Measurements from ENCODE around the gene GNG2. TPM values are rescaled to one million over a fixed set of nuclear protein-coding genes. Genes with fewer than 3 reads are reported as not detected.

The GNG2 gene
- total and polyA plus RNA-seq, 5 donors from 2014 or later = 145 to 252 (median 203) TPM

GRCh38 chr14:51960866-51961265 lies 100.5 kb downstream of the GNG2 start:
- peaks cover 0 to 21% (median 14%) of the 10 kb centered on the region in 7 donors for H3K9me3 Mint-ChIP-seq
- H3K27ac ChIP-seq (ENCODE audit: insufficient read depth, low read length, poor library complexity, severe bottlenecking) = no peak overlapping the region
- H3K27me3 Mint-ChIP-seq = no peaks in the 10 kb centered on the region
- H3K4me3 ChIP-seq (ENCODE audit: low read depth, low read length) = no peak overlapping the region
- H3K27me3 ChIP-seq (ENCODE audit: control insufficient read depth, insufficient read depth, low read length) = no peaks in the 10 kb centered on the region
- peaks cover 7 to 12% of the 10 kb centered on the region in 2 experiments for H3K9me3 ChIP-seq (ENCODE audit: control insufficient read depth in 2 of 2, low read length in 2 of 2)
- peak overlapping the region; percentile 16 to 76 (median 74) for H3K27ac Mint-ChIP-seq
- peak overlapping the region in 1 of 4 donors; percentile 17 for H3K4me3 Mint-ChIP-seq
- H3K36me3 ChIP-seq (ENCODE audit: control insufficient read depth, insufficient read depth, low read length) = peaks cover 53% of the 10 kb centered on the region
- ATAC-seq (ENCODE audit: low read depth in 2 of 2) = no peak
- peaks cover 16% of the 10 kb centered on the region for H3K4me1 ChIP-seq (ENCODE audit: control insufficient read depth, insufficient read depth, low read length, poor library complexity, severe bottlenecking)
- peaks cover 61% of the 10 kb centered on the region for H3K36me3 Mint-ChIP-seq
- H3K4me1 Mint-ChIP-seq = peaks cover 41 to 70% (median 58%) of the 10 kb centered on the region in 4 donors
- no peak for DNase-seq

- peak overlapping the region; percentile 33 for H3K4me3 ChIP-seq (ENCODE audit: low read depth, low read length)
- peaks cover 33 to 68% (median 53%) of the 10 kb centered on the region in 4 donors for H3K4me1 Mint-ChIP-seq
Observed at GRCh38 chr14:51962711-51963110, 102.3 kb downstream of the GNG2 start.

GRCh38 chr14:51963286-51963685 lies 102.9 kb downstream of the GNG2 start:
- Histone ChIP-seq H3K9me3 (ENCODE audit: control insufficient read depth in 2 of 2, low read length in 2 of 2) (peaks cover 7 to 11% of the 10 kb centered on the region in 2 experiments), H3K4me3 (ENCODE audit: low read depth, low read length) (peak overlapping the region; percentile 33), H3K36me3 (ENCODE audit: control insufficient read depth, insufficient read depth, low read length) (peaks cover 47% of the 10 kb centered on the region), H3K4me1 (ENCODE audit: control insufficient read depth, insufficient read depth, low read length, poor library complexity, severe bottlenecking) (peaks cover 16% of the 10 kb centered on the region), H3K27me3 (ENCODE audit: control insufficient read depth, insufficient read depth, low read length) (no peaks in the 10 kb centered on the region), H3K27ac (ENCODE audit: insufficient read depth, low read length, poor library complexity, severe bottlenecking) (peak overlapping the region; percentile 53)
- no peaks in the 10 kb centered on the region for H3K27me3 Mint-ChIP-seq
- H3K27ac Mint-ChIP-seq = peak overlapping the region; percentile 50 to 90 (median 68)
- peaks cover 0 to 17% (median 11%) of the 10 kb centered on the region in 7 donors for H3K9me3 Mint-ChIP-seq
- H3K36me3 Mint-ChIP-seq = peaks cover 48% of the 10 kb centered on the region
- ATAC-seq (ENCODE audit: low read depth in 2 of 2) = no peak
- peak overlapping the region; percentile 9 to 45 (median 26) for H3K4me3 Mint-ChIP-seq
- peaks cover 33 to 64% (median 53%) of the 10 kb centered on the region in 4 donors for H3K4me1 Mint-ChIP-seq
- peak in 1 of 3 donors; percentile 13 for DNase-seq

More at GRCh38 chr14:51962711-51963110, 102.3 kb downstream of the GNG2 start:
- DNase-seq (no peak), ATAC-seq (ENCODE audit: low read depth in 2 of 2) (no peak)
- Histone ChIP-seq H3K36me3 (ENCODE audit: control insufficient read depth, insufficient read depth, low read length) (peaks cover 49% of the 10 kb centered on the region), H3K27me3 (ENCODE audit: control insufficient read depth, insufficient read depth, low read length) (no peaks in the 10 kb centered on the region), H3K27ac (ENCODE audit: insufficient read depth, low read length, poor library complexity, severe bottlenecking) (peak overlapping the region; percentile 55), H3K9me3 (ENCODE audit: control insufficient read depth in 2 of 2, low read length in 2 of 2) (peaks cover 7 to 12% of the 10 kb centered on the region in 2 experiments), H3K4me1 (ENCODE audit: control insufficient read depth, insufficient read depth, low read length, poor library complexity, severe bottlenecking) (peaks cover 16% of the 10 kb centered on the region)
- peaks cover 48% of the 10 kb centered on the region for H3K36me3 Mint-ChIP-seq
- peak overlapping the region; percentile 22 to 90 (median 68) for H3K27ac Mint-ChIP-seq
- peaks cover 0 to 20% (median 11%) of the 10 kb centered on the region in 7 donors for H3K9me3 Mint-ChIP-seq
- no peaks in the 10 kb centered on the region for H3K27me3 Mint-ChIP-seq
- peak overlapping the region in 2 of 4 donors; percentile 6 to 40 for H3K4me3 Mint-ChIP-seq

DNA sequence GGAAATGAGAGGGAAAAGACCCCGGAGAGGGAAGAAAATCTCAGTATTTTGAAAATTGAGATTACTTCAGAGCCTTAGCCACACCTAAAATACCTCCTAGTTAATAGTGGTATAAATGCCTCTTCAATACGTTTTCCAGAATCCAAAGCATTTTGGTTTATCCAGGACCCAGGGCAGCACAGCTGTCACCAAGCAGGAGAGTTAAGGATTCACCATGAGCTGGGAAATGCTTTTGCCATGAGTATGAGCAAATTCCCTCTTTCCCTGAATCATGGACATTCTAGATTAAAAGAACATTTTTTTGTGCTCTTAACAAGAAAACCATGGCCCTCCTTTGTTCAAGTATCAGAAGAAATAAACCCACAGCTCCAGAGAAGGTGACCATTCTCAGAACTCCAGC lies 107.1 kb downstream of the GNG2 start:
- Histone ChIP-seq H3K27ac (ENCODE audit: insufficient read depth, low read length, poor library complexity, severe bottlenecking) (no peak overlapping the region), H3K4me3 (ENCODE audit: low read depth, low read length) (no peak overlapping the region), H3K27me3 (ENCODE audit: control insufficient read depth, insufficient read depth, low read length) (no peaks in the 10 kb centered on the region), H3K4me1 (ENCODE audit: control insufficient read depth, insufficient read depth, low read length, poor library complexity, severe bottlenecking) (peaks cover 6% of the 10 kb centered on the region), H3K9me3 (ENCODE audit: control insufficient read depth in 2 of 2, low read length in 2 of 2) (no peaks in the 10 kb centered on the region), H3K36me3 (ENCODE audit: control insufficient read depth, insufficient read depth, low read length) (peaks cover 41% of the 10 kb centered on the region)
- Mint-ChIP-seq H3K4me1 (peaks cover 7 to 37% (median 18%) of the 10 kb centered on the region in 4 donors), H3K4me3 (no peak overlapping the region), H3K9me3 (peaks cover 0 to under 1% (median 0%) of the 10 kb centered on the region in 7 donors), H3K36me3 (peaks cover 25% of the 10 kb centered on the region), H3K27me3 (no peaks in the 10 kb centered on the region), H3K27ac (peak overlapping the region in 2 of 3 donors; percentile 62)
- ATAC-seq (ENCODE audit: low read depth in 2 of 2) = no peak
- no peak for DNase-seq

DNA sequence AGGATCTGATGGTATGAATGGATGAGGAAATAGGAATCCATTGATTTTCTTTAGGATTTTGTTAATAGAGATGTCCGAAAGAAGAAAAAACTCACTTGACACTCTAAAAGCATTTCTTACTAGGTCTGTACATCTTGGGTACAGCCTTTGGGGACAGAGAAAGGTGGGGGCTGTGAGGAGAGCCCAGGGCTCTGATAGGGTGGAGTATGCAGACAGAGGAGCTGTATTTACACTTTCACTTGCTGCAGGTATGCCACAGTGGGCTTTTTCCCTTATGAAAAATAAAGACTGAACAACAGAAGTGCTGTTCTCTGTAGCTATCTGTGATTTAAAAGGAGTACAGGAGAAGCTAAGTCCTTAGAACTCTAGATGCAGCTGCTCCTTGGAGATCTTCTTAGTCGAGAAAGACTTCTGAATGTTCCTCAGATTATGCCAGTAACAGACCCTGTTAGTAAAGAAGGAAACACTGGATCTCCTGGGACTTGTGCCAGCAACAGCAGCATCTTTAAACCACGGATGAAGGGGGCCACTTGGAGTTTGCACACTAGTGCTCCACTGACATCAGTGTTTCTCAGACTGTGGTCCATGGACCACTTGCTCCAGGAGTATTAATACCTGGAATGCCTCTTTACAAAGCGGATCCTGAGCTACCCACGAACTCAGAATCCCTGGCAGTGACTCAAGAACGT lies 109.6 kb downstream of the GNG2 start:
- Histone ChIP-seq H3K9me3 (ENCODE audit: control insufficient read depth in 2 of 2, low read length in 2 of 2) (no peaks in the 10 kb centered on the region), H3K36me3 (ENCODE audit: control insufficient read depth, insufficient read depth, low read length) (peaks cover 31% of the 10 kb centered on the region), H3K27ac (ENCODE audit: insufficient read depth, low read length, poor library complexity, severe bottlenecking) (no peak overlapping the region), H3K4me3 (ENCODE audit: low read depth, low read length) (no peak overlapping the region), H3K27me3 (ENCODE audit: control insufficient read depth, insufficient read depth, low read length) (no peaks in the 10 kb centered on the region), H3K4me1 (ENCODE audit: control insufficient read depth, insufficient read depth, low read length, poor library complexity, severe bottlenecking) (no peaks in the 10 kb centered on the region)
- Mint-ChIP-seq H3K27me3 (no peaks in the 10 kb centered on the region), H3K4me3 (no peak overlapping the region), H3K9me3 (peaks cover 0 to 3% (median 0%) of the 10 kb centered on the region in 7 donors), H3K27ac (no peak overlapping the region), H3K36me3 (peaks cover 21% of the 10 kb centered on the region), H3K4me1 (peaks cover 0 to 21% (median 4%) of the 10 kb centered on the region in 4 donors)
- ATAC-seq (ENCODE audit: low read depth in 2 of 2) (no peak), DNase-seq (no peak)

GRCh38 chr14:51972566-51972965 lies 112.2 kb downstream of the GNG2 start:
- Mint-ChIP-seq H3K36me3 (peaks cover 8% of the 10 kb centered on the region), H3K4me3 (no peak overlapping the region), H3K27me3 (no peaks in the 10 kb centered on the region), H3K4me1 (peaks cover 0 to 12% (median 0%) of the 10 kb centered on the region in 4 donors), H3K27ac (no peak overlapping the region), H3K9me3 (peaks cover 0 to 3% (median 0%) of the 10 kb centered on the region in 7 donors)
- DNase-seq (no peak), ATAC-seq (ENCODE audit: low read depth in 2 of 2) (no peak)
- no peak overlapping the region for H3K4me3 ChIP-seq (ENCODE audit: low read depth, low read length)
- no peaks in the 10 kb centered on the region for H3K4me1 ChIP-seq (ENCODE audit: control insufficient read depth, insufficient read depth, low read length, poor library complexity, severe bottlenecking)
- H3K9me3 ChIP-seq (ENCODE audit: control insufficient read depth in 2 of 2, low read length in 2 of 2) = no peaks in the 10 kb centered on the region
- no peak overlapping the region for H3K27ac ChIP-seq (ENCODE audit: insufficient read depth, low read length, poor library complexity, severe bottlenecking)
- peaks cover 19% of the 10 kb centered on the region for H3K36me3 ChIP-seq (ENCODE audit: control insufficient read depth, insufficient read depth, low read length)
- H3K27me3 ChIP-seq (ENCODE audit: control insufficient read depth, insufficient read depth, low read length) = no peaks in the 10 kb centered on the region

GRCh38 chr14:51977075-51977474 lies 116.7 kb downstream of the GNG2 start:
- no peaks in the 10 kb centered on the region for H3K36me3 Mint-ChIP-seq

More at GRCh38 chr14:51977075-51977474, 116.7 kb downstream of the GNG2 start:
- Histone ChIP-seq H3K27me3 (ENCODE audit: control insufficient read depth, insufficient read depth, low read length) (no peaks in the 10 kb centered on the region), H3K4me3 (ENCODE audit: low read depth, low read length) (no peak overlapping the region), H3K9me3 (ENCODE audit: control insufficient read depth in 2 of 2, low read length in 2 of 2) (no peaks in the 10 kb centered on the region), H3K27ac (ENCODE audit: insufficient read depth, low read length, poor library complexity, severe bottlenecking) (no peak overlapping the region), H3K36me3 (ENCODE audit: control insufficient read depth, insufficient read depth, low read length) (no peaks in the 10 kb centered on the region), H3K4me1 (ENCODE audit: control insufficient read depth, insufficient read depth, low read length, poor library complexity, severe bottlenecking) (peaks cover 7% of the 10 kb centered on the region)
- H3K27me3 Mint-ChIP-seq = peaks cover 8% of the 10 kb centered on the region
- no peak for ATAC-seq (ENCODE audit: low read depth in 2 of 2)
- no peak for DNase-seq
- no peak overlapping the region for H3K27ac Mint-ChIP-seq
- peaks cover 0 to 8% (median 6%) of the 10 kb centered on the region in 4 donors for H3K4me1 Mint-ChIP-seq
- no peak overlapping the region for H3K4me3 Mint-ChIP-seq
- H3K9me3 Mint-ChIP-seq = peaks cover 0 to 3% (median 0%) of the 10 kb centered on the region in 7 donors
